GM19035 (cell line): ENCODE data around the gene FHIT.

Experiments used
- ATAC-seq: cut with Tn5 transposase; IDR thresholded peaks from one replicate; pipeline ENCODE4 v1.9.1; 2021; ENCODE audit not compliant: unreplicated experiment

The FHIT gene

DNA sequence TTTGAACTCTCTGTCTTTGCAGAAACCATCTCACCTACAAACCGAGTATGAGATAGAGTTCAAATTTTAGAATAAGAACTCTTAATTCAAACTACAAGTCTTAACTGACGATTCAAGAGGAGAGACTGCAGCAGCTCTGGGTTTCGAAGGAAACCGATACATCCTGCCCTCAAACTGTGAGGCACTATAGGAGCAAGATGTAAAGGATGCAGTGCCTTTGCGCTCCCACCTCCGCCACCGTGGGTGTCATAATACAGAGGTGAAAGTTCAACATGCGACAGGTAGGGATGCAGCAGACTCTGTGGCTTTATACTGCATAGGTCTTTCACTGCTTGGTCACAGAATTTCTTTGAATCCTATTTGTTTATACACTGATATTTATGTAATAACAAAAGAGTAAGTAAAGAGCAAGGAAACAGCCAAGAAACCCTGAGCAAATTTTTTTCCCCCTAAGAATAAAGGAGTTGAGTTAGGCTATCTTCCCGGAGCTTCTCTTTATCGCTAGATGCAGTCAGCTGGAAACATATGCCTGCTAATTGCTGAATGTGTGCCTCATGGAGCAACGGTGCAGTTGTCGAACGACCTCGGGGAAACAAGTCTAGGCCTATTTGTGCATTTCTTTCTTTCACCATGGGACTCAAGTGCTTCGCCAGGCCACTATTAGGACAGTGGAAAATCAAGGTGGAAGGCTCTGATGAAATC is 1103.9 kb downstream of the FHIT start:
- ATAC-seq, result no peak

DNA sequence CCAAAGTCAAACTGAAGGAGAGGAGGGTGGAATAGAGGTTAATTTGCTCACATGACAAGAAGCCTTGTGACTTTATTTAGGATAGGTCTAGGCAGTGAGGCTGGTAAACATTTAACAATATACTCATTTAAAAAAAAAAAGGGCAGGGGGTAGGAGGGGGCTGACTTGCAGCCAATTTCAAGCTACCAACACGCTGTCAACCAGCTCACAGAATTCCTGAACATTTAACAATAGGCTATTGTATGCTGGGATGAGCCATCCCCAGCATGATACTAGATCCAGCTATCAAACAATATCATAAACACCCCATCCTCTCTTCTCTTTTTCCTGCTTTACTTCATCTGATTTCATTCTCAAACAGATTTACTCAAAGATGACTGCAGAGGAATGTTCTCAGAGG is 1105.1 kb downstream of the FHIT start:
- ATAC-seq, result no peak

- ATAC-seq, result no peak
These were observed 1107.2 kb downstream of the FHIT start for GRCh38 chr3:60144071-60144470.

DNA sequence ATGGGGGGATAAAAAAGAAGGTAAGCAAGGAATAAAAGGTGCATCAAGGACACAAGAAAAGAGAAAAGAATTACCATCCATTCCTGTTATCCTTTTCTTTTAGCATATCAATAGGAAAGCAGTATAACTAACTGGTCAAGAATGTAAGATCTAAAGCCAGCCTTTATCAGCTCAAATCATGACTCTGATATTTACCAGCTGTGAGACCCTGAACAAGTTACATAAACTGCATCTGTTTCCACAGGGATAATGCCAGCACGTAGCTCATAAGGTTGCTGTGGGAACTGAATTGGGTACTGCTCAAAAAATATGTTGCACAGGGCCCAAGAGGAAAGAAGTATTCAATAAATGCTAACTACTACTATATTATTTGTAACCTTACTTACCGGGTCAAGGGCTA is 1109.2 kb downstream of the FHIT start:
- ATAC-seq, result no peak

DNA sequence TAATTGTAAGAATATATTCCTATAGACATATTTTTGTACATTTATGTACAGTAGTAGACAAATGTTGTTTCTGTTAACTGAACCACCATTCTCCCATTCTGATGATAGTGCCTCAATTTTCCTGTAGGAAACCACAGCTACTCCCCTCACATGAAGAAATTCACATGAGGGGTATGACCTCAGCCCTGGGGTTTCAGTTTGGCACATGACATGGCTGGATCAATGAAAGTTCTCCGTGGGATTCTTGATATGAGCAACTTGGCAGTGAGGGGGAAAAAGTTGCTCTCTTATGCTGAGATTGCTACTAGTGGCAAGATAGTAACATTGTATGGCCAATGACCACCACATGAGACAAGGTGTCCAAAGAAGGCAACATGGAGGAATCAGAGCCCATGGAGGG is 1111.1 kb downstream of the FHIT start:
- ATAC-seq, result no peak

DNA sequence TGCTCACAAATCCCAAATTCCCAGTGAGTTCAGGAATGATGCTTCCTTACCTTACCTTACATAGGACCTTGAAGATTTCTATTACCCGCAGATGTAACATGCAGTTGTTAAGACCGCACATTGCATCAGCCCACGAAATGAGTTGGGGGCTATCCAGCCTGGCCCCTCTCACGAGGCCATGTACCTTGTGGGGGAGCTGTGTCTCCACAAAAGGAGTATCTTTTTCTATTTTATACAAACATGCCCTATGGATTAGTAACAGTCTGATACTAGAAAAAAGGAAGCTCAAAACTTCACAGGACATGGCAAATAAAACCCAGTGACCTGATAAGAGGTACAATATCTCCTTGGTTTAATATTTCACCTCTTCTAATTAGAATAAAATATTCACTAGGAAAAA is 1114.7 kb downstream of the FHIT start:
- no peak for ATAC-seq

GRCh38 chr3:60135474-60135873 is 1115.8 kb downstream of the FHIT start:
- no peak for ATAC-seq

DNA sequence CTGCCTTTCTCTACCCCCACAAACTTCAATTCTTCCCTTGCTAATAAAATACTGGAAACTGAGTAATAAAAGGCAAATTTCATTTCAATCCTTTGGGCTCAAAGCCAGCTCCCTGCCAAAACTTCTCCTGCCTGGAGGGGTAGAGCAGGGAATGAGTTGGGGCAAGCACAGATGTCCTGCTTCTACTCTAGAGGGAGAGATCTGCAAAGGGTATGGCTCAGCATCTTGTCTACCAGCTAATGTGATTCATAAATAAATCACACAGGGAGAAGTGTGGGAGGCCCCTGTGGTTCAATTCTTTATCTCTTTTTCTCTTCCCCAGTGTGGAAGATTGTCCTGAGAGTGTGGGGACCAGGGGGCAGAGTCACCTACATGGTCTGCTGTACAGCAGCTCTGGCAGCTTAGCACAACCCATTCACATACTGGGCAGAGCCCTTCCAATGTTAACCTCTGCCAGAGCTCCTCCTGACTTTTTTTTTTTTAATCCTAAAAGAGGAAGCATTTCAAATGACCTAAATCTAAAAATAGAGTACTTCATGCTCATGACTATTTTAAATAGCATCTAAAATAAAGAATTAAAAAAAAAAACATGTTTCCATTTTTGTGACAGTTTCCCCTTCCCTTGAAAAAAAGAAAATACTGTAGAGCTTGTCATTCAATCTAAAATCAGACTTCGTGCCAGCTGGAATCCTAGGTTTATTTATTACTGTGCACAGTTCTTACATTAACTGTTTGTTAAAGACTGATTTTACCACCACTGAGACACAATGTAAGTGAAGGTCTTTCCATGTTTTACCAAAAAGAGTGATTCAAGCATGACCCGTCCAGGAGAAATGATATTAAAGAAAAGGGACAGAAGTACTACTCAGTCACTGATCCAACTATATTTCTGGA is 1117.7 kb downstream of the FHIT start:
- ATAC-seq, result no peak

DNA sequence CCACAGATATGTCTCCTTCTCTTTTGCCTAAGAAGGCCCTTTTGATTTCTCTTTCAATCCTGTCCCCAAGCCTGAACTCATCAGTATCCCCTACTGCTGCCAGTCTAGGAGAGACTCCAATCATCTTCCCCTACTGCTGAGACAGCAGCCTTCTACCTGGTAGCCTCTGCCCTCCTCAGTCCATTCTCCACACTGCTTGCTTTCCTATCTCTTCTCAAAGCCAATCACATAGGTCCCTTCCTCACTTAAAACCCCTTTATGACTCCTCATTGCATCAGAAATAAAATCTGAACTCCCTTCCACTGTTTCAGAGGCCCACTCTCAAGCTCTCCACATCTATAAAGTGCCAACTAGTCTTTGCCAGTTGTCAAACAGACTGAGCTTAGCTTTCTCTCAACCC is 1119.6 kb downstream of the FHIT start:
- ATAC-seq, result no peak

GRCh38 chr3:60126511-60127304 is 1124.5 kb downstream of the FHIT start:
- ATAC-seq, result no peak

GRCh38 chr3:60125686-60126085 is 1125.6 kb downstream of the FHIT start:
- no peak for ATAC-seq

DNA sequence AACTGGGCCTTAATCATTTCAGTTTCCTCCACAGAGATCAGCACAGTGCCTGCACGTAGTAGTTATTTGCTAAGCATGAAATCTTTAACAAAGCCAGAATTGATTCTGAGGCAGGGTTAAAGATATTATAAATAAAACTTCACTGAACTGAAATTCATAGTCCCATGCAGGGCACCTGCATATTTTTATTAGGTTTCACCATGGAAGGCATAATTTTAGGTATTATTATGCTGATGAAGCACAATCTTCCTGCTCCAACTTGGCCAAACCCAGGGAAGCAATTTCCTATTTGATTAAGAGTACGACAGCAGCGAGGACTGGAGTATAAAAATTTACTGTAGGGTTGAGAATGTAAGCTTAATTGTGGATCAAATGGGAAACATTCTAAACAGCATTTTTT is 1131.0 kb downstream of the FHIT start:
- ATAC-seq, result no peak

DNA sequence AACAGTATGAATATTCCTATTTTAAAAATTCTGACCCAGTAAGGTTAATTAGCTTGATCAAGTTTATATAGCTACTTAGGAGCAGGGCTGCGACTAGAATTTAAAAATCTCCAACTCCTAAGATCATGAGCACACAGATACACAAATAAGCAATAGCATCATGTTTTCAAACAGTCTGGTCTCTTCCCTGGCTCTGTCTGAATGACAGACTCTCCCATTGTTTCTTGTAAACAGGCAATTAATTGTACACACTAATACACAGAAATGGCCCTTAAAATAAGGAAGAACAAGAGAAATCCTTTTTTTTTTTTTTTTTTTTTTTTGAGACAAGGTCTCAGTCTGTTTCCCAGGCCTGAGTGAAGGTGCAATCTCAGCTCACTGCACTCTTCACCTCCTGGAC is 1137.1 kb downstream of the FHIT start:
- ATAC-seq, result no peak

DNA sequence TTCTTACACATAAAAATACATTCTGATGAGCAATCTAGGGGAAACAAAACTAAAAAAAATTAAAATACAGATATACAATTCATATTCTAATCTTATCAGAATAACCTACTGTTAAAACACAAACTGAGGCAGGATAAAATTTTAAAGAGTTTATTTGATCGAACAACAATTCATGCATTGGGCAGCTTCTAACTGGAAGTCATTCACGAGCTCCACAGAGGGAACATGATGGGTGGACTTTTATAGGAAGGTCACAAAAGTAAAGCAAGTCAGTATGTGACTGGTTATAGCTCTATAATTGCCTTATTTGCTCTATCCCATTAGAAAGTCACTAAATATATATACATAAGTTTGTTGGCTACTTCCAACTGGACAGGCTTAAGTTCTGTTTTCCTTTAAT is 1144.0 kb downstream of the FHIT start:
- no peak for ATAC-seq

- no peak for ATAC-seq
These were observed 1149.1 kb downstream of the FHIT start for GRCh38 chr3:60102154-60102553.

DNA sequence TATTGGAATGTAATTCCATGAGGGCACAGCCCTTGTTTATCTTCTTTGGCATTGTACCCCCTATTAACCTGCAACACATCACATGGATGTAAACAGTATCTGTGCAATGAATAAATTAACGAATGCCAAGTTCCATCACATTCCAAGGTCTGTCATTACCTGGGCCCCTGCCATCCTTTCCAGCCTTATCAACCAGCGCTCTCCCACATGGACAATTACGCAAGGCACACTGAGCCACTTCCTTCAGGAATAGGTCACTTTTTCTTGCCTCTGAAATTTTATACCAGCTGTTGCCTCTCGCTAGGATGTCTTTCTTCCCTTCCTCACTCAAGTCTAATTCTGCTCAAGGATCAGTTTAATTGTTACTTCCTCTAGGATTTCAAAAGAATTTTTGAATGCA is 1149.6 kb downstream of the FHIT start:
- no peak for ATAC-seq

- no peak for ATAC-seq
These were observed 1154.8 kb downstream of the FHIT start for GRCh38 chr3:60096403-60096802.

- no peak for ATAC-seq
These were observed 1155.3 kb downstream of the FHIT start for GRCh38 chr3:60095930-60096329.

- no peak for ATAC-seq
These were observed 1155.7 kb downstream of the FHIT start for GRCh38 chr3:60095516-60095915.

DNA sequence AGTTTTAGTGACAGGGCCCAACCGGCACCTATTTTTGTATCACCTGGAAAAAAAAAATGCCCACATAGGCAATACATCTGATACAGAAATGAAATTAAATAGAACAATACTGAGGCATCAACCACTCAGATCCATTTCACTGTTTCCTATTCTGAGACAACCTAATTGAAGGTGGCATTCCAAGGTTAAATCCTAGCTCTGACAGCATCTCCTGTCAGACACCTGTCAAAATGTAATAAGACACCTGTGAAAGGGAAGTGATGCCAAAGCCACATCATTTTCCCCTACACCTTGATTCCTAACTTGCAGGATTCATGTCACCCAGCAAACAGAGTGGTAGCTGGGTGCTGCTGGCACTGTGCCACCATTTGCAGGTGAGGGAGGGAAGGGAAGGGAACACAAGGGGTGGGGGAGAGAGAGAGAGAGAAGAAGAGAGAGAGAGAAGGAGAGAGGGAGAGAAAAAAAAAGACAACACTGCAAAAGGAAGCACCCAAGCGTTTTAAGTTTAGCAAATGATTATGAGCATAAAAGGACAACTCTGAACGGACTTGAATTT is 1156.8 kb downstream of the FHIT start:
- no peak for ATAC-seq

DNA sequence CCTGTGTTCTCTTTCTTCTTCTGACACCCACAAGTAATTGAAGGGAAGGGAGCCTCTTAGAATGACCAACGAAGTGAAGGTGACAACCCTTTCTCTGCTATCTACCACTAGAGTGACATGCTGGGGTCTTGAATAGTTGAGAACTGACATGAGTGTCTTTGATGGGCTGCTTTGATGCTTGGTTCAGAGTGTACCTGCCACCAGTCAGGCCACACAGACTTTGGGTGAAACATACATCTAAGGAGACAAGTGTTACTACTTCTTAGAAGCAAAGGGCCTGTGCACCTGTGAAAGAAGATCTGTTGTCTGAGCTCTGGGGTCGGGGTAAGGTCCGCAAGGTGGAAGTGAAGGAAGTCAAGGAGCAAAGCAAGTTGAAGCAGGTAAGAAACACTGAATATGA is 1160.7 kb downstream of the FHIT start:
- no peak for ATAC-seq
